NCI-H345 (cell line): ENCODE results near the gene BIRC3.
A peak's percentile ranks its signal among the peaks of the same experiment; 100 is the strongest.
"Not testable (repeated sequence)": the region's sequence is repeated elsewhere in the genome, so short reads cannot be mapped to it uniquely, and the experiment has no call there.

Experiments used
- DNase-seq: peaks from one replicate; lab custom pipeline; 2025; lab: John Stamatoyannopoulos, UW

BIRC3 gene

DNA sequence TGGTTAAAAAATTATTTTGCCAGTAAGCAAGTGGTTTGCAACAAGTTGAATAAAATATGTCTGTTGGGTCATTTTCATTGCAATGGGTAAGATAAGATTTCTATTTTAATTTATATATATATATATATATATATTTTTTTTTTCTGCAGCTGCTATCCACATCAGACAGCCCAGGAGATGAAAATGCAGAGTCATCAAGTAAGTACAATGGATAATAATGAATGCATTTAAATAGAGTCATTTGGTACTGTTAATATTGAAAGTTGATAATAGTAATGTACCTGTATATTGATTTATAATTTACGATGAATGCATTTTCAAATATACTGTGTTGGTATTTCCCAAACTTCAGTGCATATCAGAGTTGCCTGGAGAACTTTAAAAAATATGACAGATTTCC, 11.5 kb downstream of the BIRC3 start:
- no peak for DNase-seq

DNA sequence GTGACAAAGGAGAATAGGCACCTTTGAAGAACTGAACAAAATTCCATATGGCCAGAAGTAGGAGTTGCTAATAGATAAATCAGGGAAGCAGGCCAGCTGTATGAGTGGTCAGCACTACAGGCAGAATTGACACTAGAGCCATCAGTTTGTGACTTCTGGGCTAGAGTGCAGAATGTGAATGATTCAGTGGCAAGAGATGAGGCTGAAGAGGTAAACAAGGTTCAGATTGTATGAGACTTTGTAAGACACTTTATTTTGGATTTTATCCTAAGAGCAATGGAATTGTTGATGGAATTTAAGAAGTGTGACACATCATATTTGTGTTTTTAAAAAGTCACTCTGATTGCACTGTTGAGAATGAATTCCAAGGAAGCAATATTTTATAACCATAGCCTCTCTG, 12.9 kb downstream of the BIRC3 start:
- no peak for DNase-seq

DNA sequence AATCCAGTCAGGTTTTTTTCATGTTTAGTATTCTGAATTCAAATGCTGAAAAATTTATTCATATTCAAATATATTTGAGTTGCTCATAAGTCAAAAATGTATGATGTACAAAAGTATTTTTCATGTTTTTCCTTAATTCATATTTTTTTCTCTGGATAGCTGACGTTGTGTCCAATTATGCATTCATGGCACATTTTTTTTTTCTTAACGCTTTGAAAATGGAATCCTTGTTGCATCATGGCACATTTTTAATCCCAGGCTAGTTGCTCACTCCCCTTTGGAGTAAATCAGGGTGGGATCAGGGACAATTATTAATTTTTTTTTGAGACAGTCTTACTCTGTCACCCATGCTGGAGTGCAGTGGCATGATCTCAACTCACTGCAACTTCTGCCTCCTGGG, 14.1 kb downstream of the BIRC3 start:
- no peak for DNase-seq

DNA sequence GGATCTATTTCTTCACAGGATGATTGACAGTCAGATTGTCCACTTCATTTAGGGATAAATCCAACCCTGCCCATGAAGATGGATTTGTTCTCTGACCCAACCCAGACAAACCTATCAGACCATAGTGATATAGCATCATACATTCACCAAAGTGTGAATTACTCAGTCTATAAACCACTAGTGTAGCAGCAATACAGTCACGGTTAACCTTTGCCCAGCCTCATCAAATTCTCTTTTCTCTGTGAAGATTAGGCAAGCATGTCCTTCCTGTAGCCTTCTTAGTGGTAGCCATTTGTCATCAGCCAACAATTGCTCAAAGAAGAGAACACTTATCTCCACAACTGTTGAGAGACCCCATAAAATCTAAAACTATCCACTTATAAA, 15.3 kb downstream of the BIRC3 start:
- no peak for DNase-seq

DNA sequence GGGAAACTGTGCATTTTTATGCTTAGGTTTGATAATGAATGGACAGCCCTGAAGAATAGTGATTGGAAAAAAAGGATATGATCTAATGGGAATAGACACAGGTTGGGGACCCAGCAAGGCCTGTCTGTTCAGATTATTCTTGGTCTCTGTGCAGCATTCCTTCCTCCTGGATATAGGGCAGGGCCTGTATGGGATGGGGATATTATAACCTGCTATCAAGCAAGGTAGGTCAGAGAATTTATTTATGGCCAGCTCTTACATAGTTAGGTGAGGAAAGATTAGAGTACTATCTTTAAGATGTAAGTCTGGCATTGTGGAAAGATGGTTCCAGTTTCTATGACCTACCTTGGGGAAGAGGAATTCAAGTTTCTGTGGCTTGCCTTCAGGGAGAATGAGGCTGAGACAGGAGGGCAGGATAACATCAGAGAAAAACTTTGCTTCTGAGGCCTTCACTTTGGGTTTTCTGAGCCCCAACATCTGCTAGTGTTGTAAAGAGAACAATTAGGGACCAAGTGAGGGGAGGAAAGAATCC, 21.3 kb downstream of the BIRC3 start:
- no peak for DNase-seq

DNA sequence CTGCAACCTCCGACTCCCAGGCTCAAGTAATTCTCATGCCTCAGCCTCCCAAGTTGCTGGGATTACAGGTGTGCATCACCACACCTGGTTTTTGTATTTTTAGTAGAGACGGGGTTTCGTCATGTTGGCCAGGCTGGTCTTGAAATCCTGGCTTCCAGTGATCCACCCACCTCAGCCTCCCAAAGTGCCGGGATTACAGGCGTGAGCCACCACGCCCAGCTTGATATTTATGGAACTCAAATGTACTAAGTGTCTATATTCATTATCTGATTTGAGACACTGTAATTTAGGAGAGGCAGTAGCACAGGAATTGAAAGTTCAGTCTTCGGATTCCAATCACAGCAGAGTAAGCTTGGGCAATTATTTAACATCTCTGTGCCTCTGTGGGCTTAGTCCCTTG, 24.0 kb downstream of the BIRC3 start:
- not testable (repeated sequence) for DNase-seq

DNA sequence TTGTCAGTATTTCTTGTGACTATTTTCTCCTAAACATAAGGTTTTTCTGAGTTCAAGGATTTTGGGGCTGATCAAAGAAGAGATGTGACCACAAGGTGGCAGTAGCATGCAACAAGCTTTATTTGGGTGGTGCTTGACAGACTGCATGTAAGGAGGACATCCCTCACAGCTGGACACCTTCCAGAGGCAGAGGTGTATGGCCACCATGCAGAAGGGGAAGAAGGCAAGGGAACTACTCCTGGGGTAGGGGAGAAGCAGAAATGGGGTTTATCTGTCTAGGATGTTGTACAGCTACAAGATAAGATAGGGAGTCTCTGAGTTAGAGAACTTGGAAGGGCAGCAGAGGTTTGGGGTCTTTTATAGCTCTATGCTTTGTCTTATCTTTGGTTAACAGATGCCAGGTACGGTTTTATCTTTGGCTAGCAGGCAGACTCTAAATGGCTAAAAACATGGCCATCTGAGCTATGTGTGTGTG, 24.6 kb downstream of the BIRC3 start:
- peak; percentile 75 for DNase-seq

DNA sequence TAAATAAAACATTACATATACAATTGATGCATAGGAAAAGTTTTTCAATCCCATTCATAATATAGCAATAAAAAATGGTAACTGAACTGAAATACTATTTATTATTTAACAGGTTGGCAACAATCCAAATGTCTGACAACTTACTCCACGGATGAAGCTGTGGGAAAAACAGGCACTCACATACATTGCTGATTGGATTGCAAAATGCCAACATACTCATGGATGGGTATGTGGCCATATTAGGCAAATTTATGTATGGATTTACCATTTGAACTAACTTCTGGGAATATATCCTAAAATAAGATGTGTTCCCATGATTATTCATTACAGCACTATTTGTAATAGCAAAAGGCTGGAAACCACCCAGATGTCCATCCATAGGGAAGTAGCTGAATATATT, 26.5 kb downstream of the BIRC3 start:
- DNase-seq, result no peak

DNA sequence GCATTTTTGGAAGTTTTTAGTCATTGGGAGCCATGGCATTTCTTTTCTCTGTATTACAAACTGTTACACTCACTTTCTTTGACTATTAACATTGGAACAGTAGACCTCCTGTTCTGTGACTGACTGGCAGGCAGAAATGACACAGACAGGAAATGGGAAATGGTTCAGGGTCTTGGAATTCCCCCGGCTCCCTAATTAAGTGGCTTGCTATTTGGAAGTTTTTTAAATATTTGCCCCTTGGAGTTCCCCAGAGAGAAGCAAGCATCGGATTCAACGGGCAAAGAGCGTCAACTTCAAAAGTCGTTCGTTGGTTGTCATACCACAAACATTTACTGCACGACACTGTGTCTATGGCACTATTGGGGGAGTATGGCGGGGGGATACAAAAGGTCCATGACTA, 28.6 kb downstream of the BIRC3 start:
- DNase-seq, result no peak

DNA sequence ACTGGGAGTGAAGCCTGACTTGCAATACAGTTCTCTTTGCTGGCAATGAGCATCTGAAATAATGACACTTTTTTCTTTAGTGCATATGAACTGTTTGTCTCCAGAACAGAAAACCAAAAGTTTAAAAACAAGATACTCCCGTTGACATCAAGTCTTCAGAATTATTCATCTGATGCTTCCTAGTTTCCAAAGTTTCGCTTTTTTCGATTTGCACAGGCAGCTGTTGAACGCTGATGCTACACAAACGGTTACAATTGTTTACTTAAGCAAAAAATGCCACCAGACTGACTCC, 29.1 kb downstream of the BIRC3 start:
- DNase-seq, result no peak

DNA sequence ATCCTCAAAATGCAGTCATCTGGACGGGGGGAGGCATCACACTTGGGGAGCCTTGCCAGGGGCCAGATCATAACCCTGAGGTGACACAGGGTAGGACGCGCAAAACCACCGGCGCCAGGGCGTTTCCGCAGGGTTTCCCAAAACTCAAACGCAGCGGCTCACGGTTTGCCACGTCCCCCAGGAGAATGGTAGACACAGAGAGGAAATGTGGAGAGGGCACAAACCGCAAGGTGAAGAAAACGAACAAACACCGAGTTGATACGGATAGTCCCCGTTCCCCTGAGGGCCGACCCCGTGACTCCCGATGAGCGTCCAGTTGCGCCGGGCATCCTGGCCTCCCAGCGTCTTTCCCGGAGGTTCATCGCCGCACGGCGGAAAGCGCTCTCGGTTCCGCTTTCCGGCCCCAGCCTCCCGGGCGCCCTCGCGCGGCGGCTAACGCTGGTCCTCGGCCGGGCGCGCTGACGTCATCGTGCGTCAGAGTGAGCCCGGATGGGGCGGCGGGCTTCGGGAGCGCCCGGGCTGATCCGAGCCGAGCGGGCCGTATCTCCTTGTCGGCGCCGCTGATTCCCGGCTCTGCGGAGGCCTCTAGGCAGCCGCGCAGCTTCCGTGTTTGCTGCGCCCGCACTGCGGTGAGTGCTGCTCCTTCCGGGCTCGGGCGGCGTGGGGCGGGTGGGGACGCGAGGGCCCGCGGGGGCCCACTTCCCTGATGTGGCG, 29.6 kb downstream of the BIRC3 start, which contains the start of gene BIRC2:
TSS of gene BIRC2 (plus strand) at position 467 of the 714 bp plus-strand sequence. CDS start 2,641 bp downstream, outside the sequence.
- DNase-seq, result peak; percentile 94

DNA sequence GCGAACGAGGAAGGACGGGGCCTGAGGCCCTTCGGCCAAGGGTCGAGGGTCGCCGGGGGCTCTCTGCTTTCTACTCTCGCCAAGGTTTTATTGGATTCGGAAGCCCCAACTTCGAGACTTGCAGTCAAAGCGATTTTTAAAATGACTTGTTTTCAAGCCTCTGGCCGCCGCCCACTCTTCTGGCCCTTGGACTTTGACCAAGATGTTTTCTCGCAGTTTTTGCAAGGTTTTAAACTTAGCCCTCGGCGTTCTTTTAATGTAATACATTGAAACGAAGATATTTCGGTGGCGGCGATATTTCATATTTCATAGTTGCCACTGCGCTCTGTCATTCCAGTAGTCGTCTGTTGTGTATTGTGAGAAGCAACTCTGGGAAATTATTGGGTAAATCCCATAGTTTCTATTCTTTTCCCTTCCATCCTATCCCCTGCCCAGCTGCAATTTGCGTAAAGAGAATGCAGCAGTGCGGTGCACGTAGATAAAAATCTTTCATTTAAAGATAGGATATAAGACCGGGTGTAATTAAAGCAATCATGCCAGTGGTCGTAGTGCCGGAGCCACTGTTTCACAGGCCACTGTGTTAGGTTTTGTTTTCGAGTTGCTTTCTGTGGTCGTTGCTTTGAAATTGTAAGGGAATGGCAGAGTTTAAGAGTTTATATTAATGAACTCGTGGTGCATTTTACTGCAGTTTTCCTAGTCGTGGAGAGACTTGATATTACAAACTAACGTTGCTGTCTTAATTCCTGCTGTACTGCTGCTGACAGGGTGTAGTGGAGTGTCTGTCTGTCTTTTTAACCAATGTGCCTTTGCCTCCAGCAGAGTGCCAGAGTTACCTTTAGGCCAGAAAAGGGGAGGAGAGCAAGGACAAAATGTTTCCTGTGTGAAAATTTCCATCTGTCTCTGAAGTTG, 30.4 kb downstream of the BIRC3 start:
- DNase-seq, result peak; percentile 20

DNA sequence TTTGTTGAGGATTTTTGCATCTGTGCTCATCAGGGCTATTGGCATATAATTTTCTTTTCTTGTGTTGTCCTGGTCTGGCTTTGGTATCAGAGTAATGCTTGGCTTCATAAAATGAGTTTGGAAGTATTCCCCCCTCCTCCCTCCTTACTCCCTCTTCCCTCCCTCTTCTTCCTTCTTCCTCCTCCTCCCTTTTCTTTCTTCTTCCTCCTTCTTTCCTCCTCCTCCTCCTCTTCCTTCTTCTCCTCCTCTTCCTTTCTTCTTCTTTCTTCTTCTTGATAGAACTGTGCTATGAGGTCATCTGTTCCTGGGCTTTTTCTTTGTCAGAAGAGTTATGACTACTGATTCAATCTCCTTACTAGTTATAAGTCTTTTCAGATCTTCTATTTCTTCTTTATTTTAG, 39.8 kb downstream of the BIRC3 start:
- no peak for DNase-seq

DNA sequence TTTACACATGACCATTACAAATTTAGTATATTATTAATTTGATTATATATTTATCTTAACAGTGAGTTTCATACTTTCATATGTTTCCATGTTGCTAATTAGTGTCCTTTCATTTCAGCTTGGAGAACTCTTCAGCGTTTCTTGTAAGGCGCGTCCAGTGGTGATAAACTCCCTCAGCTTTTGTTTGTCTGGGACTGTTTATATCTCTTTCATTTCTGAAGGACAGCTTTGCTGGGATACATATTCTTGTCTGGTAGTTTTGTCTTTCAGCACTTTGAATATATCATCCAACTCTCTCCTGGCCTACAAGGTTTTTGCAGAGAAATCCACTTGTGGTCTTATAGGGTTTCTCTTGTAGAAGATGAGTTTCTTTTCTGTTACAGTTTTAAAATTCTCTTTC, 42.1 kb downstream of the BIRC3 start:
- DNase-seq, result no peak

DNA sequence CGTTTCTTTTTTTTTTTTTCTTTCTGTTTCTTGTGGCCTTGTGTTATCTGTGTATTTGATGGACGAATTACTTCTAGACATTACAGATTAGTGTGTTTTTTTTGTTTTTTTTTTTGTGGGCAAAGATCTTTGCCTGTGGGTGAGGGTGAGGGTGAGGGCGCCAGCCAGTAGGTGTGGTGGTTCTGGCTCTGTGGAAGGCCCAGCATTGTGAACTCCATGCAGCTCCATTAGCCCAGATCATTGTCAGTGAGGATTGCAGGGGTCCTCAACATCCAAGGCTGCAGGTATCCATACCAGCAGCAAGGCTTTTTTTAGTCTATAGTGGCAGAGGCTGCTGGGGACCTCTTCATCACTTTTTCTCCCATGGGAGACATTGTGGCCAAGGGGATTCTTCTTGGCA, 43.4 kb downstream of the BIRC3 start:
- DNase-seq, result no peak

DNA sequence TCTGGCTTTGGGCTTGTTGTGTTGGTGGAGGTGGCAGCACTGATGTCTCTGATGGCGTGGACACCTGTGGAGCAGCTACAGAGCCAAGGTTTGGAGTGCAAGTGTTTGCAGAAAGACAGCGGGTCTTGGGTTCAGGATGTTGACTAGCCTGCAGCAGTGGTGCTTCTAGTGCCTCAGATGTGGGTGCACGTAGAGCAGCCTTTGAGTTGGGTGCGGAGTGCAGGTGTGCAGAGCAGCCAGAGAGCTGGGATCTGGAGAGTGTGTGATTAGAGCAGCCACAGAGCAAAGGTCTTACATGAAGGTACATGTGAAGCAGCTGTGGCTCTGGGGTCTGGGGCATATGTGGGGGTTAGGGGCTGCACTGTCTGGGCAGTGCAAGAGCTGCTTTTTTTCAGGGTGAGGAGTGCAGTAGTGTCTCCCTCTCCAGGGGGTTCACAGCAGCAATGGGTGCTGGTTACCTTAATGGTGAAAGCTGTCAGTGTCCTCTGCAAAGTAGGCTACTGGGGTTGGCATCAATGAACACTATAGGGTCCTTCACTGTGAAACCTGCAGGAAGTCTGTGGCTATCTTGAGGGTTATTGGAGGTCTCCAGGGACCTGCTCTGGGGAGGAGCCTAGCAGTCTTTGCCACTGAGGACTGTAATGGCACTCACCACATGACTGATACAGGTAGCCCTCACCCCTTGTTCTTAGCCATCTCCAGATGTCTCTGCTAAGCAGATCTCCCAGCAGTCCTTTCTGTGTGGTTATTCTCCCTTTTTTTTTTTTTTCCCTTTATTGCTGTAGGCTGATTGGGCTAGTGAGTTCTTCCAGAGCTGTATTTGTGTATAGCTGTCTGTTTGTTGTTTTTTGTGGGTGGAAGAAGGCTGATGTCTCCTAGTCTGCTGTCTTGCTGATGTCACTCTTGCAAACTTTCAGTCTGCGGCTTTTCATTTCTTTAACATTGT, 44.1 kb downstream of the BIRC3 start:
- DNase-seq, result no peak

DNA sequence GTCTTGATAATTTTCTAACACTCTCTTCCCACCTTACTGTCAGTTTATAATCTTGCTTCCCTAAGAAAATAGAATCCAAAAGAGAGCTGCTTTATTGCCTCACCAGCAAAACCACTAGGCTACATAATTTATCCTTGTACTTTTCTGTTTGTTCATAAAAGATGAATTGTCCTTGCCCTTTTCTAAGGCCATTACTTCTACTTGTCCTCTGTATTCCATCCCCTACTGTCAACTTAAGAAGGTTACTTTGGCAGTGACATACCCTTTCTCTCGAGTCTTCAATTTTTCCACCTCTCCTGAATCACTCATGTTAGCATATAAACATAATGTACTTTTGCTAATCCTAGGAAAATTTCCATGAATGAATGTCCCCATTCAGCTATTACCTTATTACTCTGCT, 47.7 kb downstream of the BIRC3 start:
- no peak for DNase-seq

DNA sequence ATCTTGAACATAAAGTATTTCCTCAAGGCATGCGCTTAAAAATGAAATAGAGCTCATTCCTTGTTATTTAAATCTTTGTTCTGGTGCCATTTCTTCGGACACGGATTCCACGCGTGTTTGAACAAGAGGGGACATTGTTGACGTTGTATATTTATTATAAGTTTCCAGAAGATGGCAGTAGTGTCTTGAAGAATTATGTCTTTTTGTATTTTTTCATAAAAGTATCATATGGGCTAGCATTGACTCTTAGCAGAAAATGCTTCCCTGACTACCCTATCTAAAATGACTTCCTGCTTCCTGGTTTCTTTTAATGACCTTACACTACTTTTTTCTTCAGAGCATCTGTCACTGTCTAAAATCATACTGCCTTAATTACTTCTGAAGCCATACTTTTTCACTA, 50.1 kb downstream of the BIRC3 start:
- DNase-seq, result no peak

DNA sequence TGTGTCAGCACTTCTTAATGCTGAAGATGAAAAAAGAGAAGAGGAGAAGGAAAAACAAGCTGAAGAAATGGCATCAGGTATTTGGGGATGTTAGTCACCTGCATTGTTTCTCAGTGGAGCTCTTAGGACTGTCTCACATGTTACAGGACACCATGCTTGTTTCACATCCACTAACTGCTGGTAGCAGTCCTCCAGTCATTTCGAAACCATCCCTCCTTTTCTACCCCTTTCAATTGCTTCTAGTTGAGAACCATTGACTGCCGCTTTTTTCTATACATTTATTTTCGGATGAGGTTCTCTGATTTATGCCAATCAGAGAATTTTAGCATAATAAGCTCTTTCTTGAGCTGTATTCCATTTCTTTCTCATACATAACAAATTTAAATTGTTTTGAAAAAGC, 51.2 kb downstream of the BIRC3 start:
- no peak for DNase-seq

DNA sequence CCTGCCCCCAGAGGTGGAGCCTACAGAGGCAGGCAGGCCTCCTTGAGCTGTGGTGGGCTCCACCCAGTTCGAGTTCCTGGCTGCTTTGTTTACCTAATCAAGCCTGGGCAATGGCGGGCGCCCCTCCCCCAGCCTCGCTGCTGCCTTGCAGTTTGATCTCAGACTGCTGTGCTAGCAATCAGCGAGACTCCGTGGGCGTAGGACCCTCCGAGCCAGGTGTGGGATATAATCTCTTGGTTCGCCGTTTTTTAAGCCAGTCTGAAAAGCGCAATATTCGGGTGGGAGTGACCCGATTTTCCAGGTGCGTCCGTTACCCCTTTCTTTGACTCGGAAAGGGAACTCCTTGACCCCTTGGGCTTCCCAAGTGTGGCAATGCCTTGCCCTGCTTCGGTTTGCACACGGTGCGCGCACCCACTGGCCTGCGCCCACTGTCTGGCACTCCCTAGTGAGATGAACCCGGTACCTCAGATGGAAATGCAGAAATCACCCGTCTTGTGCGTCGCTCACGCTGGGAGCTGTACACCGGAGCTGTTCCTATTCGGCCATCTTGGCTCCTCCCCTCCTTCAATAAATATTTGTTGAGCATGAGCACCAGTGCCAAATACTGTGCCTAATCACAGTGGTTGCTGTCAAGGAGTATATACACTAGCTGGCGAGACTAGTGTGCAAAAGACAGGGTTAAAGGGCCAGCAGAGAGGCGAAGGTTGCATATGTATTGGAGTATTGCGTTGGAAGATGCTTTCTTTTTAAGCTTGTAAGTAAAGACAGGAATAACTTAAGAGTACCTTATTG, 57.5 kb downstream of the BIRC3 start:
- not testable (repeated sequence) for DNase-seq

DNA sequence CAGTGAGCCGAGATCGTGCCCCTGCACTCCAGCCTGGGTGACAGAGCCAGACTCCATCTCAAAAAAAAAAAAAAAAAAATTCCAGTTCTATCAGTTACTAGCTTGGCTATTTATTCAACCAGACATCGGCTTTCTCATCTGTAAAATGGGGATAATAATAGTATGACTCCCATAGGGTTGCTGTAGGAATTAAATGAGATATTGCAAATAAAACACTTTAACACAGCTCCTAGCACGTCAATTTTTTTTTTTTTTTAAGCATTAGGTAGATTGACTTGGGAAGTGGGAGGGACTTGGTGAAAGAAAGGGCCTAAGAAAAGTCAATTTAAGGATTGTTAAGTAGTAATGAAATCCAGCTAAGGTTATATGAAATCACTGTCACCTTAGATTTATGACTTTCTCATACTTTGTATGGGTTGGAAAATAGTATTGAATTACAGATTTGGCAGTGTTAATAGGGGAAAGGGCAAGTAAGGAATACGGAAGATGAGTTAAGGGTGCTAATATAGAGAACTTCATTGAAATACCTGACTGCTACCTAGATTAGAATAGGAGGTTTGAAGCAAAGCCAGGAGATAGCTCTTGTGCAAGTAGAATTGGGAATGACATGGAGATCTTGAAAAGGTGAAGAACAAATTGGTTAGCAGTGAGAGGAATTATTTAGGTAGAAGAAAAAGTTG, 58.6 kb downstream of the BIRC3 start:
- no peak for DNase-seq
